Vagina (tissue), 2 donors: Measurements from ENCODE around the gene ANK2. TPM values are rescaled to one million over a fixed set of nuclear protein-coding genes. Genes with fewer than 3 reads are reported as not detected.

Experiments
- DNase-seq, 2 donors: peaks; one replicate each; pipeline ENCODE4 v3.0.0-alpha.2; 2017; ENCODE audit errors: extremely low spot score in 2 of 2
- H3K27ac ChIP-seq: fragments of 200-600 bp; sonication (generic); one replicate; pipeline ENCODE4 v1.5.1; 2019
- H3K27me3 ChIP-seq: fragments of 200-600 bp; sonication (generic); one replicate; pipeline ENCODE4 v1.5.1; 2019
- H3K36me3 ChIP-seq, 2 donors: fragments of 200-600 bp; sonication (generic); one replicate each; pipeline ENCODE4 v1.5.1; 2017 to 2019
- H3K4me1 ChIP-seq: fragments of 200-600 bp; sonication (generic); one replicate; pipeline ENCODE4 v1.5.1; 2019
- H3K4me3 ChIP-seq, 2 donors: fragments of 200-600 bp; sonication (generic); 1 replicate in 1 of 2; 2 replicates in 1 of 2; pipeline ENCODE4 v1.5.1; 2016 to 2019
- H3K9me3 ChIP-seq: fragments of 200-600 bp; sonication (generic); one replicate; pipeline ENCODE4 v1.5.1; 2019
- CTCF ChIP-seq, 3 experiments: fragments of 450-650 bp in 2 of 3; fragments of 200-600 bp in 1 of 3; sonication (generic) in 1 of 3; IDR thresholded peaks; one replicate each; pipeline ENCODE4 v1.5.1; 2017 to 2019; ENCODE audit warnings: antibody characterized with exemption in 3 of 3, mild to moderate bottlenecking in 2 of 3, moderate library complexity in 2 of 3
- POLR2A ChIP-seq, 2 donors: fragments of 450-650 bp; IDR thresholded peaks; one replicate each; pipeline ENCODE4 v1.6.1; 2017; ENCODE audit warnings: antibody characterized with exemption in 2 of 2, mild to moderate bottlenecking in 2 of 2, moderate library complexity in 2 of 2
- POLR2AphosphoS5 ChIP-seq, 2 donors: sonication (generic); formaldehyde crosslinking; IDR thresholded peaks; one replicate each; pipeline ENCODE4 v1.9.0; 2017; ENCODE audit warnings: antibody characterized with exemption in 2 of 2, mild to moderate bottlenecking in 2 of 2, low read depth in 1 of 2; ENCODE audit not compliant: insufficient read depth in 1 of 2
- intact Hi-C: fragments of 100-400 bp; cut with DNase I; formaldehyde crosslinking; loops from one replicate; pipeline ENCODE4 v1.15.1; 2023
- total RNA-seq: library from RNA; depleted of rRNA; stranded (reverse); fragments of >200 nt; gene quantifications from one replicate; pipeline ENCODE4 v1.2.3, GENCODE V29; 2016

ANK2 gene
- total RNA-seq, 1 donor from 2014 or later: 64.6 TPM

DNA sequence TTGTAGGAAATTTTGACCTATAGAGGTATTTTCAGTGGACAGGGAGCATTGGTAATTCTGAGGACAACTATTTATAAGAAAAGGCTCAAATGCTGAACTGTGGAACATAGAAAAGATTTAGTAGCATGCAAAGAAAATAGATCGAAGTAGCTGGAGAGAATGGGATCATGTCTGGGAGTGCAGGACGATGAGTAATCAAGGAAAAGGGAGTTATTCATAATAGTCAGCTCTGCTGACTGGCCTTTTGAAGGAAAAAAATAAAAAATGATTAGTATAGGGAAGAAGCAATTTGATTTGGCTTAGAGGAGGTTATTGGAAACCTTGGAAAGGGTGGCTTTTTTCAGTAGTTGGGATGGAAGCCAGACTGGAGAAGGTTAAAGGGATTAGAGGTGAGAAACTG, 22.9 kb upstream of the ANK2 start:
- Histone ChIP-seq H3K4me3 (no peak overlapping the region), H3K9me3 (no peaks in the 10 kb centered on the region), H3K27me3 (no peaks in the 10 kb centered on the region), H3K36me3 (no peaks in the 10 kb centered on the region), H3K27ac (no peak overlapping the region), H3K4me1 (no peaks in the 10 kb centered on the region)
- intact Hi-C loops: no loop called here
- no peak for DNase-seq
- TF ChIP-seq POLR2AphosphoS5 (IDR thresholded peaks at IDR 0.05; ENCODE audit: insufficient read depth in 1 of 2, low read depth in 1 of 2) (no peak), POLR2A (IDR thresholded peaks at IDR 0.05) (no peak), CTCF (IDR thresholded peaks at IDR 0.05) (no peak)

DNA sequence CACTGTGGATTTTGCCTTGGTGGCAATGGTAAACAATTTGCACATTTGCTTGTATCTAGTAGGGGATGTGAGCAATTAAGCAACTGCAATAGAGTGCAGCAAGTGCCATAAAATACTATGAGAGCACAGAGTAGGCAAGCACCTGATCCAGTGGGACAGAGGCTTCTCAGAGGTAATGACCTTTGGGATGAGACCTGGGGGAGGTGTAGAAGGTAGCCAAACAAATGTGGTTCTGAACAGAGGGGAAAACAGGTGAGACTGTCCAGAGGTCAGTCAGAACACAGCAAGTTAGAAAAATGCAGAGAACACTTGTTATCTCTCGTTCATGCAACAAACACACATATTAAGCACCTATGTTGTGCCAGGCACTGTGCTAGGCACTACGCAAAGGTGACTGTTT, 21.4 kb upstream of the ANK2 start:
- intact Hi-C loops: no loop called here
- Histone ChIP-seq H3K9me3 (no peaks in the 10 kb centered on the region), H3K4me3 (no peak overlapping the region), H3K36me3 (no peaks in the 10 kb centered on the region), H3K4me1 (no peaks in the 10 kb centered on the region), H3K27ac (no peak overlapping the region), H3K27me3 (no peaks in the 10 kb centered on the region)
- no peak for TF ChIP-seq POLR2A (IDR thresholded peaks at IDR 0.05)
- no peak for DNase-seq

GRCh38 chr4:113031212-113031611, 18.2 kb upstream of the ANK2 start:
- no peak overlapping the region for H3K4me3 ChIP-seq
- no peak overlapping the region for H3K27ac ChIP-seq
- intact Hi-C loops: no loop called here
- TF ChIP-seq POLR2A (IDR thresholded peaks at IDR 0.05): no peak
- no peak for TF ChIP-seq CTCF (IDR thresholded peaks at IDR 0.05)
- no peak for TF ChIP-seq POLR2AphosphoS5 (IDR thresholded peaks at IDR 0.05; ENCODE audit: insufficient read depth in 1 of 2, low read depth in 1 of 2)
- DNase-seq: no peak
- H3K36me3 ChIP-seq: no peaks in the 10 kb centered on the region
- no peaks in the 10 kb centered on the region for H3K27me3 ChIP-seq
- no peaks in the 10 kb centered on the region for H3K9me3 ChIP-seq
- H3K4me1 ChIP-seq: no peaks in the 10 kb centered on the region

DNA sequence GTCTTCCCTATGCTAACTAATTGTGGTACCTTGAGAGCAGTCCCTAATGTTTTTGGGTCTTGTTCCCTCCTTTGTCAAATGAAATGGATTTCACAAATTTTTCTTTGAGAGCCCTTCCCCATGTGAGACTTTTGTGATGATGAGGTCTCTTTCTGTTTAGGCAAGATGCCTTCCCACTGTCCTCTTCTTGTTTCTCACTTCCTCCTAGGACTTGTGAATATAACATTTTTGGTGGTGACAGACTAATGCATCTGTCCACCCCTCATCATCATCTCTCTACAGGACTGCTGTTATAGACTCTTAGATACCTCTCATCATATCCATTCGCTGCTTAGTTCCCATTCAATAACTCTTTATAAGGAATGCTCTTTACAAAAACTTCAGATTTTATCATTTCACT, 8.7 kb upstream of the ANK2 start:
- intact Hi-C loops: no loop called here
- H3K27me3 ChIP-seq: no peaks in the 10 kb centered on the region
- TF ChIP-seq POLR2AphosphoS5 (IDR thresholded peaks at IDR 0.05; ENCODE audit: insufficient read depth in 1 of 2, low read depth in 1 of 2) (no peak), POLR2A (IDR thresholded peaks at IDR 0.05) (no peak), CTCF (IDR thresholded peaks at IDR 0.05) (no peak)

DNA sequence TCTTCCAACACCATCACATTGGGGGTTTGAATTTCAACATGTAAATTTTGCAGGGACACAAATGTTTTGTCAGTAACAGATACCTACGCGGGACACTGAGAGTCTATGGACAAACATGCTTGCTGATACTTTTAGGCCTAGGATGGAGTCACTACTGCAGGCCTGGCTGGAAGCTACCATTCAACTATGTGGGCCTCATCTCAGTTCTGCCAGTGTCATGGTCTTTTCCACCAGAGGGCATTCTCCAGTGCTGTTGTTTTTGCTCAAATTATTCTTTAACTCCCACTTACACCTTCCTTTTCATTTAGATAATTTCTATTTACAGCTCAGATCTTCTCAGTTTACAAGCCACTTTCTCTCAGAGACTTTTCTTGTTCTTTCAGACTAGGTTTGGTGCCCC, 7.0 kb upstream of the ANK2 start:
- no peak for DNase-seq
- H3K27ac ChIP-seq: no peak overlapping the region
- H3K36me3 ChIP-seq: no peaks in the 10 kb centered on the region
- H3K9me3 ChIP-seq: no peaks in the 10 kb centered on the region
- no peaks in the 10 kb centered on the region for H3K4me1 ChIP-seq
- TF ChIP-seq POLR2A (IDR thresholded peaks at IDR 0.05) (no peak), CTCF (IDR thresholded peaks at IDR 0.05) (no peak), POLR2AphosphoS5 (IDR thresholded peaks at IDR 0.05; ENCODE audit: insufficient read depth in 1 of 2, low read depth in 1 of 2) (no peak)
- intact Hi-C loops: no loop called here
- H3K27me3 ChIP-seq: no peaks in the 10 kb centered on the region
- H3K4me3 ChIP-seq: no peak overlapping the region

More for the DNA sequence above, 8.7 kb upstream of the ANK2 start:
- H3K4me1 ChIP-seq: no peaks in the 10 kb centered on the region
- no peaks in the 10 kb centered on the region for H3K9me3 ChIP-seq
- no peak overlapping the region for H3K4me3 ChIP-seq
- DNase-seq: no peak
- H3K36me3 ChIP-seq: no peaks in the 10 kb centered on the region
- H3K27ac ChIP-seq: no peak overlapping the region

- DNase-seq: no peak
- H3K4me1 ChIP-seq: no peaks in the 10 kb centered on the region
- TF ChIP-seq CTCF (IDR thresholded peaks at IDR 0.05): no peak
- intact Hi-C loops: no loop called here
- H3K9me3 ChIP-seq: no peaks in the 10 kb centered on the region
- no peak overlapping the region for H3K27ac ChIP-seq
- no peaks in the 10 kb centered on the region for H3K36me3 ChIP-seq
- no peak overlapping the region for H3K4me3 ChIP-seq
- H3K27me3 ChIP-seq: no peaks in the 10 kb centered on the region
Measured at GRCh38 chr4:113043591-113043990, 5.9 kb upstream of the ANK2 start.
